Gastrocnemius medialis (tissue), 4 donors: Measurements from ENCODE around the gene ARHGAP42. TPM values are rescaled to one million over a fixed set of nuclear protein-coding genes. Genes with fewer than 3 reads are reported as not detected.

Experiments used
- ATAC-seq, 2 donors: fragments of 150-250 bp; one replicate each; pipeline ENCODE4 v1.9.1; 2016
- DNase-seq, 2 donors: peaks; one replicate each; pipeline ENCODE4 v3.0.0-alpha.2; 2019
- H3K27ac ChIP-seq, 4 donors: fragments of 200-600 bp; sonication (generic); 1 replicate in 1 of 4; 2 replicates in 3 of 4; pipeline ENCODE4 v1.5.1; 2016 to 2018; ENCODE audit warnings: mild to moderate bottlenecking in 2 of 4, moderate library complexity in 1 of 4
- H3K27me3 ChIP-seq, 3 donors: fragments of 200-600 bp; sonication (generic) in 2 of 3; 1 replicate in 1 of 3; 2 replicates in 2 of 3; pipeline versions ENCODE4 v1.5.1 to v1.6.0; 2016 to 2019; ENCODE audit warnings: mild to moderate bottlenecking in 1 of 3, moderate library complexity in 1 of 3
- H3K36me3 ChIP-seq, 2 donors: fragments of 200-600 bp; sonication (generic) in 1 of 2; one replicate each; pipeline ENCODE4 v1.5.1; 2017 to 2018
- H3K4me1 ChIP-seq, 2 donors: fragments of 200-600 bp; sonication (generic) in 1 of 2; one replicate each; pipeline ENCODE4 v1.5.1; 2016 to 2017; ENCODE audit warnings: mild to moderate bottlenecking in 2 of 2
- H3K4me3 ChIP-seq, 4 donors: fragments of 200-600 bp; sonication (generic) in 3 of 4; 1 replicate in 1 of 4; 2 replicates in 3 of 4; pipeline ENCODE4 v1.5.1; 2016 to 2019; ENCODE audit warnings: mild to moderate bottlenecking in 2 of 4
- H3K9me3 ChIP-seq, 3 donors: fragments of 200-600 bp; sonication (generic) in 2 of 3; 1 replicate in 1 of 3; 2 replicates in 2 of 3; pipeline ENCODE4 v1.5.1; 2016 to 2019
- CTCF ChIP-seq, 5 experiments: fragments of 450-650 bp in 3 of 5; fragments of 200-600 bp in 2 of 5; sonication (generic) in 2 of 5; IDR thresholded peaks in 4 of 5; conservative IDR thresholded peaks in 1 of 5; 1 replicate in 4 of 5; 2 replicates in 1 of 5; pipeline ENCODE4 v1.5.1; 2016 to 2019; ENCODE audit warnings: antibody characterized with exemption in 5 of 5, mild to moderate bottlenecking in 3 of 5, moderate library complexity in 3 of 5
- POLR2A ChIP-seq, 2 donors: fragments of 450-650 bp; IDR thresholded peaks; one replicate each; pipeline ENCODE4 v1.6.1; 2017; ENCODE audit warnings: antibody characterized with exemption in 2 of 2, mild to moderate bottlenecking in 2 of 2, moderate library complexity in 2 of 2
- in situ Hi-C, 4 donors: fragments of 200-750 bp; cut with MboI; loops; one replicate each; pipeline versions ENCODE4 v1.15.0 to v1.8.0; 2017; ENCODE audit warnings: low sequenced_read_pairs in 4 of 4
- intact Hi-C: fragments of 100-400 bp; cut with DNase I; formaldehyde crosslinking; loops from one replicate; pipeline ENCODE4 v1.15.1; 2023; ENCODE audit warnings: low total_unique reads
- total RNA-seq, 4 donors: library from RNA; depleted of rRNA; stranded (reverse); fragments of >200 nt; gene quantifications; one replicate each; pipeline versions ENCODE4 v1.1.0 to v1.2.3, GENCODE V29; 2016

Gene ARHGAP42
- total RNA-seq, 4 donors from 2014 or later, result 6.0 to 13.9 (median 10.2) TPM

DNA sequence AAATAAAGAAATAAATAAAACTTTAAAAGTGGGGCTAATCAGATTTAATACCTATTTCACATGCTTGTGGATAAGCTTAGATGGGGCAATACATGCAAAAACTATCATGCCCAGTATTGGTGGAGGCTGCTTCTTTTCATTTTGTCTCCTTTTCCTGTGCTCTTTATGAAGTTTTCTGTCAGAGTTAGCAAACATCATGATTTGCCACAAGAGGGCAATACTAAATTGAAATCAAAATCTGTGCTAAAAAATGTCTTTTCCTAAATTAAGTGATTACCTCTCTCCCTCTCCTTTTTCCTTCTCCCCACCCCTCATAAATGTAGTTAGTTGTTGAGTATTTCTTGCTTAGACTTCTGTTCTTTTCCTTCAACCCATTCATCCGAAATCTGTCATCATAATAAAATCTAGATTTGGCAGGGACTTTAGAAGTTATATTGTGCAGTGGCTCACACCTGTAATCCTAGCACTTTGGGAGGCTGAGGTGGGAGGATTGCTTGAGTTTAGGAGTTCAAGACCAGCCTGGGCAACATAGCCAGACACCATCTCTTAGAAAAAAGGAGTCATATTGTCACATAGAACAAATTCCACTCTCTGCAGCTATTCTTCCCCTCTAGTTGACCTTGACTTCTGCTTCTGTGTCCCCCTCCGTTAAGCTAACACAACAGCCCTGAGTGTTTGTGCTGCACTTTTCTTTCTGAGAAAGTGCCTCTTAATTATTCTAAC, 4.7 kb upstream of the ARHGAP42 start:
- H3K9me3 ChIP-seq, result no peaks in the 10 kb centered on the region
- no peaks in the 10 kb centered on the region for H3K36me3 ChIP-seq
- H3K27ac ChIP-seq, result peak overlapping the region in 2 of 4 donors; percentile 6 to 14
- peaks cover 4 to 21% of the 10 kb centered on the region in 2 donors for H3K4me1 ChIP-seq
- no peaks in the 10 kb centered on the region for H3K27me3 ChIP-seq
- no peak for DNase-seq
- ATAC-seq, result no peak
- in situ Hi-C loops (loop anchor here in 3 of 4 donors (5.0 to 10.0 kb wide), 3 partner anchors 172 to 250 kb away; no protein-coding TSS in a partner anchor), intact Hi-C loops (loop anchor here (2.0 to 5.0 kb wide), 3 partner anchors 106 to 250 kb away; no protein-coding TSS in a partner anchor)
- H3K4me3 ChIP-seq, result no peak overlapping the region
- TF ChIP-seq CTCF (IDR thresholded peaks at IDR 0.05 in 4 of 5, conservative IDR thresholded peaks at IDR 0.05 in 1 of 5) (peak in 4 of 5 experiments; percentile 18 to 39 (median 34)), POLR2A (IDR thresholded peaks at IDR 0.05) (no peak)

GRCh38 chr11:100683126-100683525, 4.0 kb upstream of the ARHGAP42 start:
- in situ Hi-C loops (loop anchor here in 3 of 4 donors (5.0 to 10.0 kb wide), 3 partner anchors 172 to 249 kb away; no protein-coding TSS in a partner anchor), intact Hi-C loops (loop anchor here (2.0 to 5.0 kb wide), 3 partner anchors 106 to 249 kb away; no protein-coding TSS in a partner anchor)
- H3K4me3 ChIP-seq, result no peak overlapping the region
- peaks cover 4 to 21% of the 10 kb centered on the region in 2 donors for H3K4me1 ChIP-seq
- H3K9me3 ChIP-seq, result no peaks in the 10 kb centered on the region
- no peak for TF ChIP-seq CTCF (IDR thresholded peaks at IDR 0.05 in 4 of 5, conservative IDR thresholded peaks at IDR 0.05 in 1 of 5)
- no peak for TF ChIP-seq POLR2A (IDR thresholded peaks at IDR 0.05)
- no peaks in the 10 kb centered on the region for H3K36me3 ChIP-seq
- H3K27ac ChIP-seq, result peak overlapping the region in 2 of 4 donors; percentile 4 to 6
- DNase-seq (no peak), ATAC-seq (no peak)
- no peaks in the 10 kb centered on the region for H3K27me3 ChIP-seq

DNA sequence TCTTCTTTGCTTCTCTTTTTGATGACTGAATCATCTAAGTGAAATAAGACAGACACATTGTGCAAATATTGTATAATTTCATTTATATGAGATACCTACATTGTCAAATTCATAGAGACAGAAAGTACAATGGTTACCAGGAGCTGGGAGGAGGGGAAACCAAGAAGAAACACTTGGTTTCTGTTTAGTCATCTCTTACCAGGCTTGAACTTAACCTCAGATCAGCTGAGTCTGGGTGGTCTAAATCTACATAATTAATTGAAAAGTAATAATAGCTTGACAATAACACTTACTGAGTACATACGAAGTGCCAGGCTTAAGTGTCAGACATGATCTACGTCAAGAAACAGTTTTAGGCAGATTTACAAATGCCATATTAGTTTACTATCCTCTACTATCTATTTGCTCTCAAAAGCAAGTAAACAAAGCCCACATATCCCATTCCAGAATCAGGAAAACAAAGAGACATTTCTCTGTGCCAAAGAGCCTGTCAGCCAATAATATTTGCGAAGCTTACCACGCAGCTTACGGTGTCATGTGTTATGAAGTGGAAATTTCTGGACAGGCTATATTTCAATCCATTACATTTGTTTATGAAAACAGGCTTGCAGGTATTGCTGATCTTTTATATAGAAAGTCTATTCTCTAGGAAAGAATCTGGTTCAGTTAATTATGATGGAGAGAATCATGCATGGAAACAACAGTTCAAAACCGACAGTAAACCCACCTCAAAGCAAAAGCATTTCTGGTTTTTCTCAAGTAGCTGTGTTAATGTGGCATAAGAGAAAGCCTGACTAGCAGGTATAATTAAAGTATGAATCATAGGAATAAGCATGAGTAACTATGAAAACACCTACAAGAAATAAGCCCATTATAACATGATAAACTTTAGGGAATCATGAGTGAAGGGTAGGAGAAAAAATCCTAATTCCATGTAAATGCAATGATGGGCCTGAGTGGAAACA, 2.7 kb upstream of the ARHGAP42 start:
- intact Hi-C loops (loop anchor here (5.0 kb wide), 3 partner anchors 52 to 248 kb away; no protein-coding TSS in a partner anchor), in situ Hi-C loops (loop anchor here in 3 of 4 donors (5.0 to 10.0 kb wide), 3 partner anchors 170 to 248 kb away; no protein-coding TSS in a partner anchor)
- ATAC-seq, result peak in 1 of 2 donors; percentile 34
- H3K36me3 ChIP-seq, result no peaks in the 10 kb centered on the region
- no peak overlapping the region for H3K4me3 ChIP-seq
- peaks cover 9 to 28% of the 10 kb centered on the region in 2 donors for H3K4me1 ChIP-seq
- H3K9me3 ChIP-seq, result no peaks in the 10 kb centered on the region
- no peak for TF ChIP-seq POLR2A (IDR thresholded peaks at IDR 0.05)
- no peak for TF ChIP-seq CTCF (IDR thresholded peaks at IDR 0.05 in 4 of 5, conservative IDR thresholded peaks at IDR 0.05 in 1 of 5)
- DNase-seq, result no peak
- no peaks in the 10 kb centered on the region for H3K27me3 ChIP-seq
- H3K27ac ChIP-seq, result peak overlapping the region; percentile 37 to 70 (median 68)

- H3K4me3 ChIP-seq, result peak overlapping the region; percentile 52 to 69 (median 68)
- intact Hi-C loops, result loop anchor here (5.0 kb wide), 1 partner anchor 54 kb away; no protein-coding TSS in a partner anchor
- no peaks in the 10 kb centered on the region for H3K36me3 ChIP-seq
- peak overlapping the region; percentile 77 to 90 (median 84) for H3K27ac ChIP-seq
- no peaks in the 10 kb centered on the region for H3K27me3 ChIP-seq
- H3K4me1 ChIP-seq, result peaks cover 7 to 27% of the 10 kb centered on the region in 2 donors
- TF ChIP-seq POLR2A (IDR thresholded peaks at IDR 0.05) (no peak), CTCF (IDR thresholded peaks at IDR 0.05 in 4 of 5, conservative IDR thresholded peaks at IDR 0.05 in 1 of 5) (no peak)
- in situ Hi-C loops, result loop anchor here in 2 of 4 donors (10.0 kb wide), 1 partner anchor 168 kb away; no protein-coding TSS in a partner anchor
- no peak for ATAC-seq
- DNase-seq, result no peak
- no peaks in the 10 kb centered on the region for H3K9me3 ChIP-seq
These were observed 523 bp upstream of the ARHGAP42 start for GRCh38 chr11:100686476-100687053.
